ENCODE data around the gene TLK1. TPM values are rescaled to one million over a fixed set of nuclear protein-coding genes. Genes with fewer than 3 reads are reported as not detected.

TLK1 gene
- total RNA-seq, 1 donor from 2014 or later = 26.3 TPM

DNA sequence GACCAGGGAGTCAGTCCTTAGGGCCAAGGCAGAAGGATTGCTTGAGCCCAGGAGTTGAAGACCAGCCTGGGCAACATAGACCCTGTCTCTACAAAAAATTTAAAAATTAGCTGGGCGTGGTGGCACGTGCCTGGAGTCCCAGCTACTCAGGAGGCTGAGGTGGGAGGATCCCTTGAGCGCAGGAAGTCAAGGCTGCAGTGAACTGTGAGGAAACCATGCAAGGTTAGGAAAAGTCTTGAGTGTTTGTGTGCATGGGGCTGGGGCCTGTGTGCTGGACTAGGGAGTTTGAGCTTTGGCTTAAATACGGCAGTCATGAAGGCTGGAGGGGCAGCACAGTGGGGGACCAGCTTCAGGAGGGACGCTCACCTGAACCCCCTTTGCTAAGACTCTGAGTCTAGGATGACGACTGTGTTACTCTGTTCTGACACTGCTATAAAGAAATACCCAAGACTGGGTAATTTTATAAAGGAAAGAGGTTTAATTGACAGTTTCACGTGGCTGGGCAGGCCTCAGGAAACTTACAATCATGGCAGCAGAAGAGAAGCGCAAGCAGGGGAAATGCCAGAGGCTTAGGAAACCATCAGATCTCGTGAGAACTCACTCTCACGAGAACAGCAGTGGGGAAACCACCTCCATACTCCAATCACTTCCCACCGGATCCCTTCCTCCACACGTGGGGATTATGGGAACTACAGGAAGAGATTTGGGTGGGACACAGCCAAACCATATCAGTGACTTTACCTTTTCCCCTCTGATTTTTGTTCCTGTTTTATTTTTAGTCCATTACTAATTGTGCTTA is 192.3 kb downstream of the TLK1 start:
- no peaks in the 10 kb centered on the region for H3K4me1 ChIP-seq
- H3K36me3 ChIP-seq = peaks cover 39% of the 10 kb centered on the region
- intact Hi-C loops (cut with micrococcal nuclease) = no loop called here
- H3K27me3 ChIP-seq (ENCODE audit: low read depth) = no peaks in the 10 kb centered on the region
- H3K9me3 ChIP-seq (replicated peaks) = no peaks in the 10 kb centered on the region
- no peak for TF ChIP-seq CTCF (IDR thresholded peaks at IDR 0.05; ENCODE audit: borderline replicate concordance)
- DNase-seq = no peak
- H3K4me3 ChIP-seq = no peak overlapping the region
- no peak overlapping the region for H3K27ac ChIP-seq (replicated peaks)

DNA sequence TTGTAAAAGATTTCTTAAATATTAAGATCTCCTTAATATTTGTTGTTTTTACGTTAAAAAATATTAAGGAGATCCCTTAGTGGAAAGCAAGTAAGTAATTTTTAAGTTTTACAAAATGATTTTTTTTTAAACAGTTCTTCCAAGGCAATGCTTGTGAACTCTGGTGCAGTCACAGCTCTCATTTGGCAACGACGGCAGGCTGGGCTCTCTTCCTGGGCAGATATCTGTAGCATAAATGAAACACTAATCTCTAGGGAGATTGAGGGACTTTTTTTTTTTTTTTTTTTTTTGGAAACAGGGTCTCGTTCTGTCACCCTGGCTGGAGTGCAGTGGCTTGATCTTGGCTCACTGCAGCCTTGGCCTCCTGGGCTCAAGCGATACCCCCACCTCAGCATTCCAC is 193.1 kb downstream of the TLK1 start:
- Histone ChIP-seq H3K4me1 (no peaks in the 10 kb centered on the region), H3K27ac (replicated peaks) (no peak overlapping the region), H3K9me3 (replicated peaks) (no peaks in the 10 kb centered on the region), H3K27me3 (ENCODE audit: low read depth) (no peaks in the 10 kb centered on the region), H3K36me3 (peaks cover 46% of the 10 kb centered on the region), H3K4me3 (no peak overlapping the region)
- TF ChIP-seq CTCF (IDR thresholded peaks at IDR 0.05; ENCODE audit: borderline replicate concordance) = no peak
- intact Hi-C loops (cut with micrococcal nuclease) = no loop called here
- no peak for DNase-seq

DNA sequence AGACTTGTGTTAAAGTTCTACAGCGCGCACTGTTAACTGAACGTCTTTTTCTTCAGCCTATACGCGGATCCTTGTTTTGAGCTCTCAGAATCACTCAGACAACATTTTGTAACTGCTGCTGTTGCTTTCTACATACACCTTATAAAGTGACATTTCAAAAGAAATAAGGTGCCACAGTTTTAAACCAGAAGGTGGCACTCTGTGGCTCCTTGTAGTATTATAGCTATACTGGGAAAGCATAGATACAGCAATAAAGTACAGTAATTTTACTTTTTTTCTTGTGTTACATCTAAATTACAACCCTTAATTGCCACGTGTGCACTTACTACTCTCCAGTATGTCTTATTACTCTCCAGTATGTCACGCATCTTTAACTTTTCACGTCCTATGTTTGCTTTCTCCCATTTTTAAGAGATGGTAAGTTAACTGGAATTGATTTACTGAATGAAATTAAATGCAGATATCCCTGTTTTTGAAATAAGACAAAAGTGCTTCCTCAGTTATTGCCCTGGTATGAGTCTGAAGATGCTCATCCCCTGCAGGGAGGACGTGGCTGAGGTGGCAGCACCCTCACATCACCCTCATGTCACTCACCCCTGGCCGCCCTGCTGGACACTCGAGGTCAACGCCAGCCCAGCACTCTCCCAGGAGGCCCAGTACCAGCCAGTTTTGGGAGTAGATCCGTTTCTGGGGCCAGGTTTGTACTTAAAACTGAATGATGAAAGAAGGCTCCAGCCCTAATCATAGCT is 193.9 kb downstream of the TLK1 start:
- no peak for TF ChIP-seq CTCF (IDR thresholded peaks at IDR 0.05; ENCODE audit: borderline replicate concordance)
- DNase-seq = no peak
- no peak overlapping the region for H3K27ac ChIP-seq (replicated peaks)
- no peaks in the 10 kb centered on the region for H3K9me3 ChIP-seq (replicated peaks)
- H3K4me1 ChIP-seq = no peaks in the 10 kb centered on the region
- no peaks in the 10 kb centered on the region for H3K27me3 ChIP-seq (ENCODE audit: low read depth)
- intact Hi-C loops (cut with micrococcal nuclease) = no loop called here
- H3K36me3 ChIP-seq = peaks cover 53% of the 10 kb centered on the region
- no peak overlapping the region for H3K4me3 ChIP-seq

- Histone ChIP-seq H3K4me1 (no peaks in the 10 kb centered on the region), H3K27ac (replicated peaks) (no peak overlapping the region), H3K4me3 (no peak overlapping the region), H3K36me3 (peaks cover 65% of the 10 kb centered on the region), H3K9me3 (replicated peaks) (no peaks in the 10 kb centered on the region), H3K27me3 (ENCODE audit: low read depth) (no peaks in the 10 kb centered on the region)
- DNase-seq = no peak
- intact Hi-C loops (cut with micrococcal nuclease) = no loop called here
- TF ChIP-seq CTCF (IDR thresholded peaks at IDR 0.05; ENCODE audit: borderline replicate concordance) = no peak
These were observed 195.1 kb downstream of the TLK1 start for GRCh38 chr2:170965446-170966225.

DNA sequence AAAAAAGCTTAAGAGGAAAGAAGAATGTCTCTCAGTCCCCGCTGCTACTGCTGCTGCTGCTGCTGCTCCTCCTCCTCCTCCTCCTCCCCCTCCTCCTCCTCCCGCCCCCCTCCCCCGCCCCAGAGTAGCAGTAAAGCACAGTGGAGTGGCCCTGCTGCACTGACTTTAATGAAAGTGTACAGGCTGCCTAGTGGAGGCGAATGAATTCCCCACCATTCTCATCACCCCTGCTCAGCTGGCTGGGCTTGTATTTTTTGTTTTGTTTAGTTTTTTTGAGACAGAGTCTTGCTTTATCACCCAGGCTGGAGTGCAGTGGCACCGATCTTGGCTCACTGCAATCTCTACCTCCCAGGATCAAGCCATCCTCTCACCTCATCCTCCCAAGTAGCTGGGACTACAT is 197.3 kb downstream of the TLK1 start:
- DNase-seq = no peak
- intact Hi-C loops (cut with micrococcal nuclease) = no loop called here
- Histone ChIP-seq H3K9me3 (replicated peaks) (no peaks in the 10 kb centered on the region), H3K4me3 (no peak overlapping the region), H3K36me3 (peaks cover 83% of the 10 kb centered on the region), H3K27me3 (ENCODE audit: low read depth) (no peaks in the 10 kb centered on the region), H3K4me1 (no peaks in the 10 kb centered on the region), H3K27ac (replicated peaks) (no peak overlapping the region)
- no peak for TF ChIP-seq CTCF (IDR thresholded peaks at IDR 0.05; ENCODE audit: borderline replicate concordance)

Measured in left ventricle myocardium inferior (tissue), 1 donor.